ENCODE measurements around the gene KCND3. TPM values are rescaled to one million over a fixed set of nuclear protein-coding genes. Genes with fewer than 3 reads are reported as not detected.

KCND3 gene
- total and polyA plus RNA-seq, 2 experiments from 2014 or later = 0.10 to 0.18 TPM

DNA sequence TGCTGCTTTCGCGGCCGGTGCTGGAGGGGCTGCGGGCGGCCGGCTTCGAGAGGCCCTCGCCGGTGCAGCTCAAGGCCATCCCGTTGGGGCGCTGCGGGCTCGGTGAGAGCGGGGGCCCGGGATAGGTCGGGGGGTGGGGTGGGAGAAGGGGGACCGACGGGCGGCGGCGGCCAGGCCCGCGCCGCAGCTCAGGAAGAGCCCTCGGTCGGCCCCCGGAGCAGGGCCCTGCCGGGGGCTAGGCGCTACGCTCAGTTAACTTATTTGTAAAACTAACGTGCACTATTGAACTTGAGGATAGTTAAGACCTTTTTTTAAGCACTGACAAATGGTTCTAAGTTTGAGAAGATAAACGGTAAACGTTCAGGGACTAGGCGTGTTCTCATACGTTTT is 233.3 kb downstream of the KCND3 start (continued):
- TF ChIP-seq, protein P1, sequence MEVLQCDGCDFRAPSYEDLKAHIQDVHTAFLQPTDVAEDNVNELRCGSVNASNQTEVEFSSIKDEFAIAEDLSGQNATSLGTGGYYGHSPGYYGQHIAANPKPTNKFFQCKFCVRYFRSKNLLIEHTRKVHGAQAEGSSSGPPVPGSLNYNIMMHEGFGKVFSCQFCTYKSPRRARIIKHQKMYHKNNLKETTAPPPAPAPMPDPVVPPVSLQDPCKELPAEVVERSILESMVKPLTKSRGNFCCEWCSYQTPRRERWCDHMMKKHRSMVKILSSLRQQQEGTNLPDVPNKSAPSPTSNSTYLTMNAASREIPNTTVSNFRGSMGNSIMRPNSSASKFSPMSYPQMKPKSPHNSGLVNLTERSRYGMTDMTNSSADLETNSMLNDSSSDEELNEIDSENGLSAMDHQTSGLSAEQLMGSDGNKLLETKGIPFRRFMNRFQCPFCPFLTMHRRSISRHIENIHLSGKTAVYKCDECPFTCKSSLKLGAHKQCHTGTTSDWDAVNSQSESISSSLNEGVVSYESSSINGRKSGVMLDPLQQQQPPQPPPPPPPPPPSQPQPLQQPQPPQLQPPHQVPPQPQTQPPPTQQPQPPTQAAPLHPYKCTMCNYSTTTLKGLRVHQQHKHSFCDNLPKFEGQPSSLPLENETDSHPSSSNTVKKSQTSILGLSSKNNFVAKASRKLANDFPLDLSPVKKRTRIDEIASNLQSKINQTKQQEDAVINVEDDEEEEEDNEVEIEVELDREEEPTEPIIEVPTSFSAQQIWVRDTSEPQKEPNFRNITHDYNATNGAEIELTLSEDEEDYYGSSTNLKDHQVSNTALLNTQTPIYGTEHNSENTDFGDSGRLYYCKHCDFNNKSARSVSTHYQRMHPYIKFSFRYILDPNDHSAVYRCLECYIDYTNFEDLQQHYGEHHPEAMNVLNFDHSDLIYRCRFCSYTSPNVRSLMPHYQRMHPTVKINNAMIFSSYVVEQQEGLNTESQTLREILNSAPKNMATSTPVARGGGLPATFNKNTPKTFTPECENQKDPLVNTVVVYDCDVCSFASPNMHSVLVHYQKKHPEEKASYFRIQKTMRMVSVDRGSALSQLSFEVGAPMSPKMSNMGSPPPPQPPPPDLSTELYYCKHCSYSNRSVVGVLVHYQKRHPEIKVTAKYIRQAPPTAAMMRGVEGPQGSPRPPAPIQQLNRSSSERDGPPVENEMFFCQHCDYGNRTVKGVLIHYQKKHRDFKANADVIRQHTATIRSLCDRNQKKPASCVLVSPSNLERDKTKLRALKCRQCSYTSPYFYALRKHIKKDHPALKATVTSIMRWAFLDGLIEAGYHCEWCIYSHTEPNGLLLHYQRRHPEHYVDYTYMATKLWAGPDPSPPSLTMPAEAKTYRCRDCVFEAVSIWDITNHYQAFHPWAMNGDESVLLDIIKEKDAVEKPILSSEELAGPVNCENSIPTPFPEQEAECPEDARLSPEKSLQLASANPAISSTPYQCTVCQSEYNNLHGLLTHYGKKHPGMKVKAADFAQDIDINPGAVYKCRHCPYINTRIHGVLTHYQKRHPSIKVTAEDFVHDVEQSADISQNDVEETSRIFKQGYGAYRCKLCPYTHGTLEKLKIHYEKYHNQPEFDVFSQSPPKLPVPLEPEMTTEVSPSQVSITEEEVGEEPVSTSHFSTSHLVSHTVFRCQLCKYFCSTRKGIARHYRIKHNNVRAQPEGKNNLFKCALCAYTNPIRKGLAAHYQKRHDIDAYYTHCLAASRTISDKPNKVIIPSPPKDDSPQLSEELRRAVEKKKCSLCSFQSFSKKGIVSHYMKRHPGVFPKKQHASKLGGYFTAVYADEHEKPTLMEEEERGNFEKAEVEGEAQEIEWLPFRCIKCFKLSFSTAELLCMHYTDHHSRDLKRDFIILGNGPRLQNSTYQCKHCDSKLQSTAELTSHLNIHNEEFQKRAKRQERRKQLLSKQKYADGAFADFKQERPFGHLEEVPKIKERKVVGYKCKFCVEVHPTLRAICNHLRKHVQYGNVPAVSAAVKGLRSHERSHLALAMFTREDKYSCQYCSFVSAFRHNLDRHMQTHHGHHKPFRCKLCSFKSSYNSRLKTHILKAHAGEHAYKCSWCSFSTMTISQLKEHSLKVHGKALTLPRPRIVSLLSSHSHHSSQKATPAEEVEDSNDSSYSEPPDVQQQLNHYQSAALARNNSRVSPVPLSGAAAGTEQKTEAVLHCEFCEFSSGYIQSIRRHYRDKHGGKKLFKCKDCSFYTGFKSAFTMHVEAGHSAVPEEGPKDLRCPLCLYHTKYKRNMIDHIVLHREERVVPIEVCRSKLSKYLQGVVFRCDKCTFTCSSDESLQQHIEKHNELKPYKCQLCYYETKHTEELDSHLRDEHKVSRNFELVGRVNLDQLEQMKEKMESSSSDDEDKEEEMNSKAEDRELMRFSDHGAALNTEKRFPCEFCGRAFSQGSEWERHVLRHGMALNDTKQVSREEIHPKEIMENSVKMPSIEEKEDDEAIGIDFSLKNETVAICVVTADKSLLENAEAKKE (CRISPR knock-in tag; IDR thresholded peaks at IDR 0.05) = no peak
- TF ChIP-seq CREB1 (CRISPR knock-in tag; IDR thresholded peaks at IDR 0.05; ENCODE audit: low read depth) = no peak
- no peak for TF ChIP-seq POLR2AphosphoS5 (IDR thresholded peaks at IDR 0.05; ENCODE audit: low read depth)
- TF ChIP-seq, protein P2, sequence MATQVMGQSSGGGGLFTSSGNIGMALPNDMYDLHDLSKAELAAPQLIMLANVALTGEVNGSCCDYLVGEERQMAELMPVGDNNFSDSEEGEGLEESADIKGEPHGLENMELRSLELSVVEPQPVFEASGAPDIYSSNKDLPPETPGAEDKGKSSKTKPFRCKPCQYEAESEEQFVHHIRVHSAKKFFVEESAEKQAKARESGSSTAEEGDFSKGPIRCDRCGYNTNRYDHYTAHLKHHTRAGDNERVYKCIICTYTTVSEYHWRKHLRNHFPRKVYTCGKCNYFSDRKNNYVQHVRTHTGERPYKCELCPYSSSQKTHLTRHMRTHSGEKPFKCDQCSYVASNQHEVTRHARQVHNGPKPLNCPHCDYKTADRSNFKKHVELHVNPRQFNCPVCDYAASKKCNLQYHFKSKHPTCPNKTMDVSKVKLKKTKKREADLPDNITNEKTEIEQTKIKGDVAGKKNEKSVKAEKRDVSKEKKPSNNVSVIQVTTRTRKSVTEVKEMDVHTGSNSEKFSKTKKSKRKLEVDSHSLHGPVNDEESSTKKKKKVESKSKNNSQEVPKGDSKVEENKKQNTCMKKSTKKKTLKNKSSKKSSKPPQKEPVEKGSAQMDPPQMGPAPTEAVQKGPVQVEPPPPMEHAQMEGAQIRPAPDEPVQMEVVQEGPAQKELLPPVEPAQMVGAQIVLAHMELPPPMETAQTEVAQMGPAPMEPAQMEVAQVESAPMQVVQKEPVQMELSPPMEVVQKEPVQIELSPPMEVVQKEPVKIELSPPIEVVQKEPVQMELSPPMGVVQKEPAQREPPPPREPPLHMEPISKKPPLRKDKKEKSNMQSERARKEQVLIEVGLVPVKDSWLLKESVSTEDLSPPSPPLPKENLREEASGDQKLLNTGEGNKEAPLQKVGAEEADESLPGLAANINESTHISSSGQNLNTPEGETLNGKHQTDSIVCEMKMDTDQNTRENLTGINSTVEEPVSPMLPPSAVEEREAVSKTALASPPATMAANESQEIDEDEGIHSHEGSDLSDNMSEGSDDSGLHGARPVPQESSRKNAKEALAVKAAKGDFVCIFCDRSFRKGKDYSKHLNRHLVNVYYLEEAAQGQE (IDR thresholded peaks at IDR 0.05; ENCODE audit: unreplicated experiment) = no peak
- TF ChIP-seq ZNF114 (CRISPR knock-in tag; IDR thresholded peaks at IDR 0.05) = no peak
- TF ChIP-seq NANOG (IDR thresholded peaks at IDR 0.05; ENCODE audit: borderline replicate concordance) = no peak
- TF ChIP-seq EZH2phosphoT487 (IDR thresholded peaks at IDR 0.05; ENCODE audit: unreplicated experiment) = no peak
- no peak for TF ChIP-seq EZH2 (IDR thresholded peaks at IDR 0.05; ENCODE audit: low read depth, unreplicated experiment)
- no peak for TF ChIP-seq STAT1 (IDR thresholded peaks at IDR 0.05; ENCODE audit: unreplicated experiment)
- TF ChIP-seq JUNB (IDR thresholded peaks at IDR 0.05; ENCODE audit: unreplicated experiment) = no peak
